Heart left ventricle (tissue), 13 donors: ENCODE measurements around the gene RFX3.

ENCODE experiments used
- POLR2A ChIP-seq, 2 donors: fragments of 450-650 bp; IDR thresholded peaks; one replicate each; pipeline ENCODE4 v1.6.1; 2017; ENCODE audit warnings: antibody characterized with exemption in 2 of 2, mild to moderate bottlenecking in 2 of 2, moderate library complexity in 2 of 2
- TF ChIP-seq, protein P1 (sequence below), 12 donors: fragments of 200-600 bp; sonication (generic) in 4 of 12; IDR thresholded peaks; one replicate each; pipeline versions ENCODE4 v1.5.0 to v1.8.0; 2018 to 2022; ENCODE audit warnings: antibody characterized with exemption in 12 of 12, mild to moderate bottlenecking in 5 of 12
- donor health status: ischemic (EF 13 %, LVEDD 7.1; RV severe dilation, severe dysfunction).
- donor health status: DM: no; HTN: yes; CAD: no.
- donor health status: DM: no; HTN: no; CAD: no.
- donor health status: ischemic (EF 25% LVEDD 6.9; RV normal size, moderate dysfunction).
- donor health status: ischemic (EF 25% LVEDD 5.7; RV mildly dilated, moderate dysfunction).
- donor health status: ischemic (EF 35%, LVEDD 5.7; RV mildly dilated, moderate dysfunction).
- donor health status: nonischemic (EF 11% LVEDD 7.7; RV severe dilation, severe dysfunction).
- donor health status: DM: yes; HTN: yes; CAD: no.
- donor health status: PGD.
- donor health status: ischemic (EF 29% LVEDD 5.4; RV normal size, mild dysfunction).
- donor health status: nonischemic (EF 23%, LVEDD 6.1; RV moderate dilation, normal function).

DNA sequence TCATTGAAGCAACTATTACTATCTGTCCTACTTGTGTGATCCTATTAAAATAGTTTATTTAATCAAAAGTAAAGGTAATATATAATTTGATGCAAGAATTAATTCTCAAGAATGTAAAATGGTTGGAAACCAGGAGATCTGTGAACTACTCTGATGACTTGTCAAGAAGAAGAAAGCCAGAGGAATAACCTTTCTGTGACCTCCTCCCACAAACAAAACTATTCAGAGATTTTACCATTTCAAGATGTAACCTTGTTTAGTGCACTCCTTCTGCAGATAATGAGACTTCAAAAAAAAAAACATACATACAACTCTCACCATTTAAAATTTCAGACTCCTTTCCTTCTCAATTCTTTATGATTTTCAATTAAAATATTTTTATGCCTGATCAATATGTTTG, 79.5 kb downstream of the RFX3 start:
- TF ChIP-seq, protein P1, sequence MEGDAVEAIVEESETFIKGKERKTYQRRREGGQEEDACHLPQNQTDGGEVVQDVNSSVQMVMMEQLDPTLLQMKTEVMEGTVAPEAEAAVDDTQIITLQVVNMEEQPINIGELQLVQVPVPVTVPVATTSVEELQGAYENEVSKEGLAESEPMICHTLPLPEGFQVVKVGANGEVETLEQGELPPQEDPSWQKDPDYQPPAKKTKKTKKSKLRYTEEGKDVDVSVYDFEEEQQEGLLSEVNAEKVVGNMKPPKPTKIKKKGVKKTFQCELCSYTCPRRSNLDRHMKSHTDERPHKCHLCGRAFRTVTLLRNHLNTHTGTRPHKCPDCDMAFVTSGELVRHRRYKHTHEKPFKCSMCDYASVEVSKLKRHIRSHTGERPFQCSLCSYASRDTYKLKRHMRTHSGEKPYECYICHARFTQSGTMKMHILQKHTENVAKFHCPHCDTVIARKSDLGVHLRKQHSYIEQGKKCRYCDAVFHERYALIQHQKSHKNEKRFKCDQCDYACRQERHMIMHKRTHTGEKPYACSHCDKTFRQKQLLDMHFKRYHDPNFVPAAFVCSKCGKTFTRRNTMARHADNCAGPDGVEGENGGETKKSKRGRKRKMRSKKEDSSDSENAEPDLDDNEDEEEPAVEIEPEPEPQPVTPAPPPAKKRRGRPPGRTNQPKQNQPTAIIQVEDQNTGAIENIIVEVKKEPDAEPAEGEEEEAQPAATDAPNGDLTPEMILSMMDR (IDR thresholded peaks at IDR 0.05), result no peak
- TF ChIP-seq POLR2A (IDR thresholded peaks at IDR 0.05), result no peak
